OCI-LY3 (cell line): ENCODE data around the gene CKAP5.

Source experiments
- EZH2phosphoT487 ChIP-seq: fragments of 200-600 bp; shearing (Covaris generic); IDR thresholded peaks from 2 replicates; pipeline ENCODE4 v1.6.1; 2018; ENCODE audit warnings: antibody characterized with exemption, mixed run types, low read depth
- TF ChIP-seq, protein P1 (sequence below): fragments of 200-600, 300-600 bp; sonication (generic); IDR thresholded peaks from 2 replicates; pipeline ENCODE4 v1.5.1; 2014; ENCODE audit warnings: antibody characterized with exemption, low read length, low read depth

DNA sequence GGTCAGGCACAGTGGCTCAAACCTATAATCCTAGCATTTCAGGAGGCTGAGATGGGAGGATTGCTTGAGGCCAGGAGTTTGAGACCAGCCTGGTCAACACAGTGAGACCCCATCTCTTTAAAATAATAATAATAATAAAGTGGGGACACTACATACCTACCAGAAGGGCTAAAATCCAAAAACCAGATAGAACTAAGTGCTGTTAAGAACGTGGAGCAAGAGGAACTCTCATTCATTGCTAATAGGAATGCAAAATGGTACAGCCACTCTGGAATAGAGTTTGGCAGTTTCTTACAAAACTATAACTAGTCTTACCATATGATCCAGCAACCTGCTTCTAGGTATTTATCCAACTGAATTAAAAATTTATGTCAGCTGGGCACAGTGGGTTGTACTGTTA, 9.6 kb downstream of the CKAP5 start:
- TF ChIP-seq, protein P1, sequence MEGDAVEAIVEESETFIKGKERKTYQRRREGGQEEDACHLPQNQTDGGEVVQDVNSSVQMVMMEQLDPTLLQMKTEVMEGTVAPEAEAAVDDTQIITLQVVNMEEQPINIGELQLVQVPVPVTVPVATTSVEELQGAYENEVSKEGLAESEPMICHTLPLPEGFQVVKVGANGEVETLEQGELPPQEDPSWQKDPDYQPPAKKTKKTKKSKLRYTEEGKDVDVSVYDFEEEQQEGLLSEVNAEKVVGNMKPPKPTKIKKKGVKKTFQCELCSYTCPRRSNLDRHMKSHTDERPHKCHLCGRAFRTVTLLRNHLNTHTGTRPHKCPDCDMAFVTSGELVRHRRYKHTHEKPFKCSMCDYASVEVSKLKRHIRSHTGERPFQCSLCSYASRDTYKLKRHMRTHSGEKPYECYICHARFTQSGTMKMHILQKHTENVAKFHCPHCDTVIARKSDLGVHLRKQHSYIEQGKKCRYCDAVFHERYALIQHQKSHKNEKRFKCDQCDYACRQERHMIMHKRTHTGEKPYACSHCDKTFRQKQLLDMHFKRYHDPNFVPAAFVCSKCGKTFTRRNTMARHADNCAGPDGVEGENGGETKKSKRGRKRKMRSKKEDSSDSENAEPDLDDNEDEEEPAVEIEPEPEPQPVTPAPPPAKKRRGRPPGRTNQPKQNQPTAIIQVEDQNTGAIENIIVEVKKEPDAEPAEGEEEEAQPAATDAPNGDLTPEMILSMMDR: no peak
- TF ChIP-seq EZH2phosphoT487: no peak
